ENCODE results near the gene C6orf136. TPM values are rescaled to one million over a fixed set of nuclear protein-coding genes. Genes with fewer than 3 reads are reported as not detected.

C6orf136 gene
- total and polyA plus RNA-seq, 9 of the 15 experiments (the other 6 are each of a cell fraction or from before 2014, with no cell fraction given), result 14.1 to 63.1 (median 18.4) TPM

- no peak for TF ChIP-seq CBX8 (IDR thresholded peaks at IDR 0.05; ENCODE audit: borderline replicate concordance, extremely low read depth, low read depth, low read length, poor library complexity, severe bottlenecking)
- TF ChIP-seq PRMT5 (CRISPR knock-in tag; IDR thresholded peaks at IDR 0.05), result no peak
- no peak for TF ChIP-seq RBBP5 (IDR thresholded peaks at IDR 0.05; ENCODE audit: borderline replicate concordance, insufficient read depth, low read length, poor library complexity, severe bottlenecking)
- TF ChIP-seq HMBOX1 (IDR thresholded peaks at IDR 0.05), result no peak
- no peak for TF ChIP-seq PCBP2 (IDR thresholded peaks at IDR 0.05; ENCODE audit: low read depth, low read length, poor library complexity, severe bottlenecking)
- no peak for TF ChIP-seq NR2C2 (CRISPR knock-in tag; IDR thresholded peaks at IDR 0.05)
- no peak; the same call in 1 of the 2 replicates for TF ChIP-seq NR2C2 (tag; IDR thresholded peaks at IDR 0.05)
- no peak for TF ChIP-seq CCAR2 (IDR thresholded peaks at IDR 0.05; ENCODE audit: low read depth, low read length)
- no peak for TF ChIP-seq MECOM (CRISPR knock-in tag; IDR thresholded peaks at IDR 0.05)
Measured at GRCh38 chr6:30614044-30614842, 32.7 kb upstream of the C6orf136 start (continued).

Data from K562 (cell line).